Glutamatergic neuron (in vitro differentiated cells): Measurements from ENCODE around the gene MRPL10. TPM values are rescaled to one million over a fixed set of nuclear protein-coding genes. Genes with fewer than 3 reads are reported as not detected.

Experiments
- DNase-seq: peaks from one replicate; pipeline ENCODE4 v3.0.0; 2022
- H3K27ac Mint-ChIP-seq: one replicate; pipeline ENCODE4 v1.8.0; 2020; ENCODE audit warnings: mild to moderate bottlenecking, mixed read lengths, inconsistent platforms; ENCODE audit not compliant: unreplicated experiment
- H3K27me3 Mint-ChIP-seq: one replicate; pipeline ENCODE4 v1.8.0; 2020; ENCODE audit warnings: mild to moderate bottlenecking, moderate library complexity, mixed read lengths, inconsistent platforms; ENCODE audit not compliant: unreplicated experiment
- H3K36me3 Mint-ChIP-seq: one replicate; pipeline ENCODE4 v1.8.0; 2020; ENCODE audit warnings: mild to moderate bottlenecking, mixed read lengths, inconsistent platforms; ENCODE audit not compliant: unreplicated experiment
- H3K4me1 Mint-ChIP-seq: one replicate; pipeline ENCODE4 v1.8.0; 2020; ENCODE audit warnings: mild to moderate bottlenecking, low read depth, mixed read lengths, inconsistent platforms; ENCODE audit not compliant: unreplicated experiment
- H3K4me3 Mint-ChIP-seq: one replicate; pipeline ENCODE4 v1.8.0; 2020; ENCODE audit warnings: mild to moderate bottlenecking, mixed read lengths, inconsistent platforms; ENCODE audit not compliant: unreplicated experiment
- H3K9me3 Mint-ChIP-seq: one replicate; pipeline ENCODE4 v1.8.0; 2020; ENCODE audit warnings: mild to moderate bottlenecking, moderate library complexity, mixed read lengths, inconsistent platforms; ENCODE audit not compliant: unreplicated experiment
- CTCF ChIP-seq: fragments of 200-600 bp; sonication (generic); IDR thresholded peaks from one replicate; pipeline ENCODE4 v1.5.0; 2021; ENCODE audit not compliant: partially characterized antibody, unreplicated experiment
- total RNA-seq: library from RNA; stranded (reverse); fragmentation: NEBNext Ultra II Directional; extraction: Animal tissue kit (Norgen Biotek cat#: 25700); gene quantifications from one replicate; pipeline ENCODE4 v1.2.1, GENCODE V29; 2021; ENCODE audit not compliant: unreplicated experiment

MRPL10 gene
- total RNA-seq, 1 donor from 2014 or later: 38.7 TPM

GRCh38 chr17:47819475-47819874, 11.9 kb downstream of the MRPL10 start:
- Mint-ChIP-seq H3K36me3 (no peaks in the 10 kb centered on the region), H3K4me3 (no peak overlapping the region), H3K4me1 (peaks cover 11% of the 10 kb centered on the region), H3K27ac (no peak overlapping the region), H3K9me3 (no peaks in the 10 kb centered on the region), H3K27me3 (peaks cover 12% of the 10 kb centered on the region)
- no peak for TF ChIP-seq CTCF
- peak; percentile 3 for DNase-seq

- DNase-seq: peak; percentile 2
- no peak for TF ChIP-seq CTCF
- Mint-ChIP-seq H3K36me3 (no peaks in the 10 kb centered on the region), H3K27me3 (peaks cover 12% of the 10 kb centered on the region), H3K4me1 (peaks cover 11% of the 10 kb centered on the region), H3K4me3 (no peak overlapping the region), H3K27ac (no peak overlapping the region), H3K9me3 (no peaks in the 10 kb centered on the region)
Observed at GRCh38 chr17:47818002-47818695, 13.2 kb downstream of the MRPL10 start.

- H3K4me3 Mint-ChIP-seq: no peak overlapping the region
- H3K27me3 Mint-ChIP-seq: peaks cover 13% of the 10 kb centered on the region
- DNase-seq: no peak
- no peak overlapping the region for H3K27ac Mint-ChIP-seq
- H3K9me3 Mint-ChIP-seq: no peaks in the 10 kb centered on the region
- peaks cover 5% of the 10 kb centered on the region for H3K4me1 Mint-ChIP-seq
- no peak for TF ChIP-seq CTCF
- no peaks in the 10 kb centered on the region for H3K36me3 Mint-ChIP-seq
Observed at GRCh38 chr17:47816947-47817346, 14.4 kb downstream of the MRPL10 start.

GRCh38 chr17:47816111-47816735, 15.1 kb downstream of the MRPL10 start:
- TF ChIP-seq CTCF: no peak
- no peak overlapping the region for H3K27ac Mint-ChIP-seq
- no peaks in the 10 kb centered on the region for H3K9me3 Mint-ChIP-seq
- DNase-seq: no peak
- peaks cover 6% of the 10 kb centered on the region for H3K36me3 Mint-ChIP-seq
- H3K4me1 Mint-ChIP-seq: peaks cover 5% of the 10 kb centered on the region
- no peak overlapping the region for H3K4me3 Mint-ChIP-seq
- H3K27me3 Mint-ChIP-seq: peaks cover 18% of the 10 kb centered on the region

- DNase-seq: no peak
- no peaks in the 10 kb centered on the region for H3K4me1 Mint-ChIP-seq
- H3K36me3 Mint-ChIP-seq: peaks cover 6% of the 10 kb centered on the region
- no peaks in the 10 kb centered on the region for H3K9me3 Mint-ChIP-seq
- no peak overlapping the region for H3K4me3 Mint-ChIP-seq
- no peak overlapping the region for H3K27ac Mint-ChIP-seq
- TF ChIP-seq CTCF: no peak
- H3K27me3 Mint-ChIP-seq: peaks cover 15% of the 10 kb centered on the region
Observed at GRCh38 chr17:47815106-47815918, 16.0 kb downstream of the MRPL10 start.
